Purkinje cell (primary cell): ENCODE measurements around the gene NUDT6. TPM values are rescaled to one million over a fixed set of nuclear protein-coding genes. Genes with fewer than 3 reads are reported as not detected.

Experiments used
- polyA plus RNA-seq: library from polyadenylated mRNA; unstranded; fragments of >200 nt; fragmentation: Nextera tagmentation; gene quantifications from 2 replicates; pipeline ENCODE4 v1.2.1, GENCODE V29; 2014

The NUDT6 gene
- polyA plus RNA-seq, result 7.2 and 10.8 TPM in 2 replicates

DNA sequence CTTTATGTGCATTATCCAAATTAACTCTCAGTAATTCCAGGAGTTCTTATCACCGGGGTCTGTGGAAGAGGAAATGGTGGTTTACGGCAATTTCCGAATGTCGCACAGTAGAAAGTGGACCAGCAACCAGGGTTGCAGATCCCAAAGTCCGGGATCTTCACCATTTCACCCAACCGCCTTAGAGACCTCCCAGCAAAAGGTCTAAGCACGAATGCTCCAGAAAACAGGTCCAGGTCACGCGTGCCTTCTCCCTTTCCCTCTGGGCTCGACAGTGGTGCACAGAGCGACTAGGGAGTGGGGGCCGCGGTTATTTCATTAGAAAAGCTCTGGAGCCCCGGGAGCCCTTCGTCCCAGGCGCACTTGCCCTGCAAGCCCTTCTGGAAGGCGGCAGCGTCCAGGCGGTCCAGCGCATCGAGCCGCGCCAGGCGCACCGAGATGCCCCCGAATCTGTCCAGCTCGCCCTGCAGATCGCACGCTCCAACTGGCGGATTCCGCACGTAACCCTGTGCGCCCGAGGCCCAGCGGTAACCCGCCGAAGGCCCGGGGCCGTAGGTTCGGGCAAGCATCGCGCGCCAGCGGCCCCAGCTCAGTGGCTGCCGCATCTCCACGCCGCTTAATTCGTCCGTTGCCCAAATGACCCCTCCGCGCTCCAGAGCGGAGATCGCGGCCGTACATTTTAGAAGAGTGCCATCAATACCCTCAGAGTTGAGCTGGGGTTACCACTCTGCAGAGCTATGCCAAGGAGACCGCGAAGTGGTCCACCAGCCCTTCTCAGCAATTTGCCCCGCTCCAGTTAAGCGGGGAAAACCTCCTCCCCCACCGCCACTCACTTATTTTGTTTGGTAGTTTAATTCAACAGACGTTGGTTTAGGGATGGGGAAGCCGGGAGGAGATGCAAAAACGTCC, at the start of gene NUDT6:
NUDT6 (minus strand) TSS at position 627 of the 906 bp plus-strand sequence; CDS start at position 602, 25 bp downstream.

Other genes with a start within 250 kb of the NUDT6 start
- 7.8 and 19.9 TPM in 2 replicates for gene BBS12, start 189.9 kb downstream of the NUDT6 start, polyA plus RNA-seq
- 2.6 and 3.2 TPM in 2 replicates for gene FGF2, start 95.8 kb downstream of the NUDT6 start, polyA plus RNA-seq